ENCODE data around the gene KTN1.

Gene KTN1

DNA sequence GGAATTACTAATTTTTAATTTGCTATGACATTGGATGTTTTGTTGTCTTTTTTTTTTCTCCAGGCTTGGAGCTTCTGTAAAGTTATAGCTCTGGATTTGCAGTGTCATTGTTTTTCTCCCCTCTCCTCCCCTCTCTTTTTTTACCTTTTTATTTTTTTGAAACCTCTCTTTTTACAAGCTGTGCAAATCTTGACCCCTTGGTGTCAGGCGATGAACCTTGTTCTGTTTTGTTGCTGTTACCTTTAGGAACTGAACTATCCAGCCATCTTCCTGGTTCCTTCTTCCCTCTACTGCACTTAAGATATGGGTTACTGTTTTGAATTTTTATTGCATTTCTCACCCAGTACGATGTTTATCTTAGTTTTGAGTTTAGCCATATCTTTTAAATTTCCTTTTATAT, 13.7 kb downstream of the KTN1 start:
- H3K4me3 ChIP-seq (ENCODE audit: low read depth, low read length) = no peak overlapping the region
- TF ChIP-seq, protein P1, sequence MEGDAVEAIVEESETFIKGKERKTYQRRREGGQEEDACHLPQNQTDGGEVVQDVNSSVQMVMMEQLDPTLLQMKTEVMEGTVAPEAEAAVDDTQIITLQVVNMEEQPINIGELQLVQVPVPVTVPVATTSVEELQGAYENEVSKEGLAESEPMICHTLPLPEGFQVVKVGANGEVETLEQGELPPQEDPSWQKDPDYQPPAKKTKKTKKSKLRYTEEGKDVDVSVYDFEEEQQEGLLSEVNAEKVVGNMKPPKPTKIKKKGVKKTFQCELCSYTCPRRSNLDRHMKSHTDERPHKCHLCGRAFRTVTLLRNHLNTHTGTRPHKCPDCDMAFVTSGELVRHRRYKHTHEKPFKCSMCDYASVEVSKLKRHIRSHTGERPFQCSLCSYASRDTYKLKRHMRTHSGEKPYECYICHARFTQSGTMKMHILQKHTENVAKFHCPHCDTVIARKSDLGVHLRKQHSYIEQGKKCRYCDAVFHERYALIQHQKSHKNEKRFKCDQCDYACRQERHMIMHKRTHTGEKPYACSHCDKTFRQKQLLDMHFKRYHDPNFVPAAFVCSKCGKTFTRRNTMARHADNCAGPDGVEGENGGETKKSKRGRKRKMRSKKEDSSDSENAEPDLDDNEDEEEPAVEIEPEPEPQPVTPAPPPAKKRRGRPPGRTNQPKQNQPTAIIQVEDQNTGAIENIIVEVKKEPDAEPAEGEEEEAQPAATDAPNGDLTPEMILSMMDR (IDR thresholded peaks at IDR 0.05; ENCODE audit: low read depth, low read length) = no peak
- DNase-seq (ENCODE audit: low read depth, low spot score) = no peak
- in situ Hi-C loops (cut with HindIII; ENCODE audit: low sequenced_read_pairs) = no loop called here

DNA sequence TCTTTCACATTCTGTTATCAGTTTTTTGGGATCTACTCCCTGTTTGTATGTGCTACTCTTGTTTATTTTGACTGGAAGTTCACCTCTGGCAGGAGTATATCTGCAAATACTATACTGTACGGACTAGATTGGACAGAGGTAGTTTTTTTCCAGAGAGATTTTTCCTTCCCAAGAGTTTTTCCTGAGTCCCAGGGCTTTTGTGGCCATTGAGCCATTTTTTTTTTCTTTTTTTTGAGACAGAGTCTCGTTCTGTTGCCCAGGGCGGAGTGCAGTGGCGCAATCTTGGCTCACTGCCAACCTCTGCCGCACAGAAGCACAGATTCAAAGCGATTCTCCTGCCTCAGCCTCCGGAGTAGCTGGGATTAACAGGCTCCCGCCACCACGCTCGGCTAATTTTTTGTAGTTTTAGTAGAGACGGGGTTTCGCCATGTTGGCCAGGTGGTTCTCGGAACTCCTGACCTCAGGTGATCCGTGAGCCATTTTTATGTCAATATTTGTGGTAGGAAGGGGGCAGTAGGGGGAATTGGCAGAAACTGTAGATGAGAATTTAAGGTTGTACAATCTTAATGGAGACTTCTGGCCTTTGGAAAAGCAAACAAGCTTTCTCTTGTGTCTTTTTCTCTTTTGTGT, 19.4 kb downstream of the KTN1 start:
- no peak for DNase-seq (ENCODE audit: low read depth, low spot score)
- TF ChIP-seq, protein P1 (IDR thresholded peaks at IDR 0.05; ENCODE audit: low read depth, low read length) = no peak
- H3K4me3 ChIP-seq (ENCODE audit: low read depth, low read length) = no peak overlapping the region
- in situ Hi-C loops (cut with HindIII; ENCODE audit: low sequenced_read_pairs) = no loop called here

DNA sequence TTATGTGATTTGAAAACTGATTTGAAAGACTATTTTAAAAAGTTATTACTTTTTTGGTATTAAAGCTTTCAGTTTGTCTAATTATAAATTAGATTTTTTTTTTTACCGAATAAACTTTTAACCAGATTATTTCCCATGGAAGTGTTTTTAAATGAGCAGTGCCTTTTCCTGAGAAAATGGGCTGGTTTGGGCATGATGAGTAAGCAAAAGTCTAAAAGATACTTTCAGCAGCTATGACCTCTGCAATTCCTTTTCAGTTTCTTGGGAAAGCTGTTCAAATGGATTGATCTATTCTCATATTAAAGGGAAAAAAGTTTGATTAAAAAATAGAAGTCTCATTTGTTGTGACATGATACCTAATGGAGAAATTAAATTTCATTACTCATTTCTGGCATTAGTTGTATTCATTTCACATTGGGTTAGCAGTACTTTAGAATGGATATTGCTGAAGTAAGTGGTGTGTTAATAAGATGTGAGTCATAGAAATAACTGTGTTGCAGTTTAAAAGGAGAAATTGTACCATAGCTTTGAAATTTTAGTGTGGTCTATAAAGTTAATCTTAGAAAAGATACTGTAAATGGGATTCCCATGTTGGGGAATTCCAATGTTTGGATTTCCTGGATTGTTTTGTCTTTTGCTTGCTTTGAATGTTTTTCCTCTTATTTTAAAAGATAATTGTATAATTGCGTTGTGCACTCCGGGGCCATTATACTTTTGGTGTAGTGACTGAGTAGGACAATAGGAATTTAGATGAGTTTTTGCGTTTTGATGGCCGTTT, 21.0 kb downstream of the KTN1 start:
- in situ Hi-C loops (cut with HindIII; ENCODE audit: low sequenced_read_pairs) = no loop called here
- H3K4me3 ChIP-seq (ENCODE audit: low read depth, low read length) = no peak overlapping the region
- peak; percentile 85 for DNase-seq (ENCODE audit: low read depth, low spot score)
- TF ChIP-seq, protein P1 (IDR thresholded peaks at IDR 0.05; ENCODE audit: low read depth, low read length) = no peak

DNA sequence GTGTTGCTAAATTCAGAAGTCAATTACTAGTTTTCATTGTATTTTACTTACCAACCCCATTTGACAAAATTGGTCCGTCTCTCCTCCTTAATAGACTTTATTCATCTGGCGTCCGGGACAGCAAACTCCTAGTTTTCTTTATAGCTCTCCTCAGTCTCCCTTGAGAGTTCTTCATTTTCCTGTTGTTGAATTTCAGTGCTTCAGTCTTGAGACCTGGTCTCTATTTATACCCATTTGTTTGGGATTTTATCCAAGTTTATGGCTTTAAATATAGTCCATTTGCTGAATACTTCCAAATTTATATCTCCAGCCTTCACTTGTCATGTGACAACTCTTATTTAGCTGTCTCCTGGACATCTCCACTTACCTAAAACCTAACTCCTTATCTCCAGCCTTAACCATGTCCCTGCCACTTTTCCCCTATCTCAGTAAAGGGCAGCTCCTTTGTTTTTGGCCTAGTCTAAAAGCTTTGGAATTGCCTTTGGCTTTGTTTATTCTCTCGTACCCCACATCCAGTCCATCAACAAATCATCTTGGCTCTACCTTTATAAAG, 23.5 kb downstream of the KTN1 start:
- no peak overlapping the region for H3K4me3 ChIP-seq (ENCODE audit: low read depth, low read length)
- TF ChIP-seq, protein P1 (IDR thresholded peaks at IDR 0.05; ENCODE audit: low read depth, low read length) = no peak
- in situ Hi-C loops (cut with HindIII; ENCODE audit: low sequenced_read_pairs) = no loop called here
- DNase-seq (ENCODE audit: low read depth, low spot score) = no peak

DNA sequence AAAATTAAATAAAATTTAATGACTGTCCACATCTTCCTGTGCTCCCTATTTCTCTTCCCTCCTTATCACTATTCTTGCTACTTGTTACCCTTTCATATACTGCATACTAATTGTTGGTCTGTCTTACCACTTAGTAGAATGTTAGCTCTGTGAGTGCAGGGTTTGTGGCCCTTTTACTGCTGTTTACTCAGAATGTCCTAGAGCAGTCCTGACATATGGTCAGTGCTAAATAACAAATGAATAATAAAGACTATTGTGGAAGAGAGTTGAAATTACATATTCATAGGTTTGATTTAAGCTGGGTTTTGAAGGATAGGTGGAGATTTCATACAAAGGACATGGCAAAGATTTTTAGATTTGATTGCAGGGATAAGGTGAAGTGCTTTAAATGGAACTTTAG, 24.5 kb downstream of the KTN1 start:
- in situ Hi-C loops (cut with HindIII; ENCODE audit: low sequenced_read_pairs) = no loop called here
- TF ChIP-seq, protein P1 (IDR thresholded peaks at IDR 0.05; ENCODE audit: low read depth, low read length) = no peak
- DNase-seq (ENCODE audit: low read depth, low spot score) = no peak
- no peak overlapping the region for H3K4me3 ChIP-seq (ENCODE audit: low read depth, low read length)

DNA sequence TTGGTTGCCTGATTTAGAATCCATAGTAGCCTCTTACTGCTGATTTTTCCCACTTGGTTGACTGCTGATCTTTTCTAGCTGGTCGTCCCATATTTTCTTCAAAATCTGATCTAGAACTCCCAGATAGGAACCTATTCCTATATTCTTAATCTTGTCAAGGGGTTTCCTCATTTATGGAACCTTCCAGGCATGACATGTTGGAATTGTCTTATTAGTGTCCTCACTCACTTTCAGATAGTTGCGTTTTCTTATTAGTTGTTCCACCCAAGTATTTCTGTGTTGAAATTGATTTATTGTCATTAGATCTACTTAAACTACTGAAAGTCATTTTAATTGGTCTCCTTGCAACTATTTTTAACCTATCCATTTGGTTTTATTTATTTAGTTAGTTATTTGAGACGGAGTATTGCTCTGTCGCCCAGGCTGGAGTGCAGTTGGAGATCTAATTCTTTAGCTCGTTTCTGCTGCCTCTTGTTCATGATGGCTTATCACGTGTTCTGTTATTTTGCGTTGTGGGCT, 25.0 kb downstream of the KTN1 start:
- H3K4me3 ChIP-seq (ENCODE audit: low read depth, low read length) = no peak overlapping the region
- no peak for DNase-seq (ENCODE audit: low read depth, low spot score)
- in situ Hi-C loops (cut with HindIII; ENCODE audit: low sequenced_read_pairs) = no loop called here
- TF ChIP-seq, protein P1 (IDR thresholded peaks at IDR 0.05; ENCODE audit: low read depth, low read length) = no peak

Data from astrocyte of the spinal cord (primary cell).